Retina (tissue), 1 donor: ENCODE measurements around the gene SLC5A10.

Experiments
- DNase-seq: peaks from one replicate; pipeline ENCODE4 v3.0.0-alpha.2; 2016

Gene SLC5A10

DNA sequence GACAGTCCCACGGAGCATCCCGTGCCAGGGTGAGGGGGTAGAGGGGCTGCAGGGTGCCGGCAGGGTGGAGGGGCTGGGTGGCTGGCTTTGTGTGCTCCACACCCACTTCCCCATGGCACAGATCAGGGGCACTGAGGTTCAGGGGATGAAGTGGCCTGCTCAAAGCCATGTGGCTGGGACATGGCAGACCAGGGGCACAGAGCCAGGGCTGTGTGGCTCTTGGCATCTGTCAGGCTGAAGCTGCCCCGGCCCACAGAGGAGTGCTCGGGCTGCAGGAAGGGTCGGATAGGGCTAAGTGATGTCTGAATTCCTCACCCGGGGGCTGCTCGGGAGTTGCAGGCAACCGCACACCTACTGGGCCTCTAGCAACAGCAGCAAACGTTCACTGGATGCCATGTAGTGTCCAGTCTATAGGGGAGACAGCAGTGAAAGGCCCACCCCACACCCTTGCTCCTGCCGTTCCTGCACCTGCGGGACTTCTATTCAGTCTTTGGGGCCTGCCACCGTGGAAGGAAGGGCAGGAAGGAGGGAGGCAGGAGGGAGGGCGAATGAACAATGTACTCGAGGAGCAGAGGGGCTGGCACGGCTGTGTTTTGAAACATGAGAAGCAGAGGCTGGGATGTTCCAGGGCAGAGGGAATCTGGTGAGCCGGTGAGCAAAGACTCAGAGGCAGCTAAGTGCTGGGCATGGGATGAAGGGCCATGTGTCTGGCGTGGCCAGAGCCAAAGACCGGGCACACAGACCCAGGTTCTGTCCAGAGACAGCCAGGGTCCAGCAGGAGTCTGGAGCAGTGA is 15.1 kb downstream of the SLC5A10 start:
- peak; percentile 62 for DNase-seq

DNA sequence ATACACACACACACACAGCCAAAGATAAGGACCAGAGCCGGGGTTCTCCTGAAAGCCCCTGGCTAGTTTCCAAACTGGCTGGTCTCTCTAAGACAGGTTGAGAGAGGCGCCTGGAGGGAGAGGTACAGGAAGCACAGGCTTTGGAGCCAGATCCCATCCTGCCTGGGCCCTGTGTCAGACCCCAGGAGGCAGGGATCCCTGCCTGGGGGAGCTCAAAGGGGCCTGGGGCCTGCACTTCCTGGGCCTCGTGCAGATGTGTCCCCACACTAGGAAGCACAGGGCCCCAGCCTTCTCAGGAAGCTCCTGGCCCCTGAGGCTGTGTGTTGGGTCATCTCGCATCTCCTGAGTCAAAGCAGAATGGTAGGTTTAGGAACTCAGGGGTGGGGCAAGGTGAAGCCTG is 16.0 kb downstream of the SLC5A10 start:
- no peak for DNase-seq

DNA sequence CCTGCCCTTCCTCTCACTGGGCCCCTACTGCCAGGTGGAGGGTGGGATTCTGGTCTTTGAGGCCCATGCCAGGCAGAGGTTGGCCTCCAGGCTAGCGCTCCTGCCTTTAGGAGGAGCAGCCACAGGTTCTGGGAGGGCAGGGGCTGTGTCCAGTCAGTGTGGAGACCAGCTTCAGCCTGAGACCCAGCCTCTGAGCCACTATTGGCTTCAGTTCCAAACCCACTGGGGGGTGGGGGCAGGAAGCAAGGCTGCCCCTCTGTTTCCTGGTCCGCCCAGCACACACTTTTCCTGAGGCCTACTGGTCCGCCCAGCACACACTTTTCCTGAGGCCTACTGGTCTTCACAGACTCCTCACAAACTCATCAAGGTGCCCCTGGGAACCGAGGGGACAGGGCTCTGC is 16.4 kb downstream of the SLC5A10 start:
- DNase-seq: no peak

DNA sequence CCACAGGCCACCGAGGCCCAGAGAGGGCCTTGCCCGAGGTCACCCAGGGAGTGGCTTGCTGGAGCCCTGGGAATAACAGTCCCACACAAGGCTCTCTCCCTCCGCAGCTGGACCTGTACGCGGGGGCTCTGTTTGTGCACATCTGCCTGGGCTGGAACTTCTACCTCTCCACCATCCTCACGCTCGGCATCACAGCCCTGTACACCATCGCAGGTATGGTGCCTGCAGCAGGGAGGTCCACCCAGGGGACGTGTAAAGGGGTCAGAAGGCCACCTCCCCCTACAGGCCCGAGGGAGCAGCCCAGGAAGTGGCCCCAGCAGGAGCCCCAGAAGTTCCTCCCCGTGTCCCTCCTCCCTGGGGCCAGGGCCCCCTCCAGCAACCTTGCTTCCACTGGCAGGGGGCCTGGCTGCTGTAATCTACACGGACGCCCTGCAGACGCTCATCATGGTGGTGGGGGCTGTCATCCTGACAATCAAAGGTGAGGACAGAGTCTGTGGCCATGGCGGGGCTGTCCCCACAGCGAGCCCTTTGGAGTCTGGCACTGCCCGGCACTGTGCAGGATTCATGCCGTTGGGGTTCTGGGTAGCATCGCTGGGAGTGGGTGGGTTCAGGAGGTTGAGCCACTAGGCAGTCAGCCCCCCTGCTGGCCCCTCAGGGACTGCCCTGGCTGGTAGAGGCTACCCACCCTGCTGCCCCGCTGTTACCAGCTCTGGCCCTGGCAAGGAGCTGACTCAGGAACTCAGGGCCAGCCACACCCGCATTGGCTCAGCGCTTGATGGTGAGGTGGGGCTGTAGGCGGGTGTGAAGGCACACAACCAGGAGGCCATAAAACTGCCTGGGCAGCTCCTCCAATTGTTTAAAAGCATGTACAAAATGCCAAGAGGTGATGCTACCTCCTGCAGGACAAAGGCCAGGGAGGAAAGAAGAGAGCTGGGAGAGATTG is 17.3 kb downstream of the SLC5A10 start:
- no peak for DNase-seq

DNA sequence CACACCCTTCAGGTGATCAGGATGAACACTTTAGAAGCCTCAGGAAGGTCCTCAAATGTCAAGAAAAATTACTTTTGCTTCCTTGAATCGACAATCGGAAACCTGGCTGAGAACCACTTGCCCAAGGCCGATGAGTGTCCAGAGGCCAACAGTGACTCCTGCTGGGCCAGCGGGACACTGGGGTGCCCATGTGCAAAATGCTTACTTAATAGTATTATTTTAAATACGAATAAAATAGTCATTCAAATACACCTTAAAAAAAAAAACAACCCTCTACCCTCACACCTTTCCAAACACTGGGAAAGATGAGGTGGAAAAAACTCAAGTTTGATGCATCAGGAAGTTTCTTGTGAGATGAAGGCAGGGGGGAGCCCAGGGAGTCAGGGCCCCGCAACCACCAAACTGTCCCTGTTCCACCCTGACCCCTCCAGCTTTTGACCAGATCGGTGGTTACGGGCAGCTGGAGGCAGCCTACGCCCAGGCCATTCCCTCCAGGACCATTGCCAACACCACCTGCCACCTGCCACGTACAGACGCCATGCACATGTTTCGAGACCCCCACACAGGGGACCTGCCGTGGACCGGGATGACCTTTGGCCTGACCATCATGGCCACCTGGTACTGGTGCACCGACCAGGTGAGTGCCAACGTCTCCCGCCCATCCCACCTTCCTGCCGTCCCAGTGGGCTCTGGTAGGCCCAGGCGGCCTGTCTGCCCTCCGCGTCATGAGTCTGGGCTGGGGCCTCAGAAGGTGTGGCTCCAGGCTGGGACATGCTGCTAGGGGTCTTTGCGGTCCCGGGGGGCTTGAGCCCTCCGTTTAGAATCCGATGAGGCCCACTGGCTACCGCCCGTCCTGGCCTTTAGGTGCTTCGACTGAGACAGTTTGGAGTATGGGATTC is 18.9 kb downstream of the SLC5A10 start:
- no peak for DNase-seq

DNA sequence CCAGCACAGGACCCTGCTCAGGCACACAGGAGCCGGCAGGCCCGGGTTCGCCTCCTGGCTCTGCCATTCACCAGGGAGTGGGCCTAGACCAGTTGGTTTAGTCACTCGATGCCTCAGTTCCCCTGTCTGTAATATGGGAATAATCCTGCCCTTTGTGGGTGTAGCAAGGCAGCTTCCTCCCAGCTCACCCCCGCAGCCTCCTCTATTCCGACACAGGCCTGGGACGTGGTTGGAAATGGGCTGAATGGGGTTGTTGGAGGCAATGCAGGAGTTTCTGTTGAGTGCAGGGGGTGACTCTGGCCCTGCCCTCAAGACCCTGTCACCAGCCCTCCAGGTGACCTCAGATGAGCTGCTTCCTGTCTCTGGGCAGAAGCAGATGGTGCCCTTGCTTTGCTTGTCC is 19.8 kb downstream of the SLC5A10 start:
- DNase-seq: no peak

DNA sequence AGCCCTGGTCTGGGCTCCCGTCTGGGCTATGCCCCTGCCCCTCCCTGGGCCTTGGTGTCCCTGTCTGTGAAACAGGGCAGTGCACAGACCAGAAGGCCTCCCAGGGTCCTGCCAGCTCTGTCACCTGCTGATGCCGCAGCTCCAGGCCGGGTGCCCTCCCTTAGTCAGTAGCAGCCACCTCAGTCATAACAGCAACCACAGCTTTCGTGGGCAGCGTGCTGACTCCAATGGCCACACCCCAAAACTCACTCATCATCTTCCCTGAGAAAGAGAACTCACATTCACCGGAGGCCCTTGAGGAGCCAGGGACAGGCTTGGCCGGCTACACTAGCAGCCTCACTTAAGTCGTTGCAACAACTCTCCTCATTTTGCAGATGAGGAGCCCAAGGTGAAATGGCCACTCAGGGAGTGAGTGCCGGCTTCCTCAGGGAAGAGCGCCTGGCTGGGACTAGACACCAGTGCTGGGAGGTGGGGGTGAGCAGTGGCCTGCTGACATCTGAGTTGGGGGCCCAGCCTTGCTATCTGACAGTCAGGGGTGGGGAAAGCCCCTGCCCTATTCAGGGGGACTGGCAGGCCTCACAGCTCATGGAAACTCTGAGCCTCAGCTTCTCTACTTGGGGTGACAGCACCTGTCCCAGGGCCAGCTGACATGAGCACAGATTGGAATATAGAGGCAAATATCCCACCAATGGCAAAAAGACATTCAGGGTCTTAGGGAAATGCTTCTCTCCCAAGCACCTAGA is 22.6 kb downstream of the SLC5A10 start:
- DNase-seq: no peak

DNA sequence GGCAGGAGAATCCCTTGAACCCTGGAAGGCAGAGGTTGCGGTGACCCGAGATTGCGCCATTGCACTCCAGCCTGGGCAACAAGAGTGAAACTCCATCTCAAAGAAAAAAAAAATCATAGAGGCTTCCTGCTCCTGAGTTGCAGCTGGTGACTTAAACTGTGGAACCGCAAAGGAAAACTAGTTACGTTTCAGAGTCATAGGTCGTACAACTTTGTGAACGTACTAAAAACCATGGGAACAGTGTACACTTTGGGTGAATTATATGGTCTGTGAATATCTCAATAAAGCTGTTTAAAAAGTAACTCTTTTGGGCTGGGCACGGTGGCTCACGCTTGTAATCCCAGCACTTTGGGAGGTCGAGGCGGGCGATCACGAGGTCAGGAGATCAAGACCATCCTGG is 23.6 kb downstream of the SLC5A10 start:
- DNase-seq: no peak

DNA sequence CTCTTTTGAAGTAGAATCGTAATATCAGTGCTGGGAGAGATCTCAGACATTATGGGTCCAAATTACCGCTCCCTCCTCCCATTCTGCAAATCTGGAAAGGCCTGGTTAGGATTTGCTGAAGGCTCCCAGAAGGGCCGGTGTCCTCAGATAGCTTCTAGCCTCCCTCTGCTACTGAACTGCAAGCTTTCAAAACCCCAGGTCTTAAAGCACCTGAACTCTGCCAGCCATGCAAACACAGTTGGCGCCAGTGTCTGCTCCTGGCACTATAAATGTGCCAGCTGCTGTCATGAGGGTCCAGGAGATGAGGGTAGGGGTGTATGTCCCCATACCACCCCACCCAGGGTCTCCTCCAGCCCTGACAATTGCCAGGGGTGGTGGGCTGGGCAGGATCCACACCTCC is 24.2 kb downstream of the SLC5A10 start:
- no peak for DNase-seq

DNA sequence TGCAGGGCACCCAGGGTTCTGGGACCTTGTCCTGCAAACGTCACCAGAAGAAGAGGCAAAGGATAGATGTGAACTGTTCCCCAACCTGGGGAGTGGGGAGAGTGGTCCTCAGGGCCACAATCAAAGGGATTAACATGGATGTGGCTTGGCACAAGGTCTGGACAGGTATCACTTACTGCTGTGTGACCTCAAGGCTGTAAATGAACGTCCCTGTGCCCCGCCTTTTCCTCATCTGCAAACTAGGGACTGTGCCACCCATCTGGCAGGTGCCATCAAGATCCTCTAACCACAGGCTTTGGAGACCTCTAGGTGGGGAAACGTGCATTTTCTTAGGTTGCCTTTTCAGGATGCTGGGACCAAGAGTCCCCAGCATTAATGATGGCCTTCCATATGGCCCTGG is 25.1 kb downstream of the SLC5A10 start:
- DNase-seq: no peak

DNA sequence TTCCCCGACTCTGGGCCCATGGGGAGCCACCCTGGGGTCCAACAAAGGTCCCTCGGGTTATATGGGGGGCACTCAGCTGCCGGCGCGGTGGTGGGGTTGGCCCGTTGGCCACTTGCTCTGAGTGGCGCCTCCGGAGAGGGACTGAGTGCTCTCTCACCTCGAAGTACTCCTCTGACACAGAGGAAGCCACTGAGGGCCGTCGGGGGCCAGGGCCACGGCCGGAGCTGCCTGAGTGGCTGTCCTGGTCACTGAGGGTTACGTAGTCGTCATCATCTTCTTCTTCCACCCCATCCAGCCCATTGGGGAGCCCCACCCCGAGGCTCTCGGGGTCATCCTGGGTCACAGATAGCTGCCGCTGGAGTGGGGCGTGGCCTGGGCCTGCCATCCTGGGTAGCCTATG is 25.7 kb downstream of the SLC5A10 start:
- DNase-seq: no peak

DNA sequence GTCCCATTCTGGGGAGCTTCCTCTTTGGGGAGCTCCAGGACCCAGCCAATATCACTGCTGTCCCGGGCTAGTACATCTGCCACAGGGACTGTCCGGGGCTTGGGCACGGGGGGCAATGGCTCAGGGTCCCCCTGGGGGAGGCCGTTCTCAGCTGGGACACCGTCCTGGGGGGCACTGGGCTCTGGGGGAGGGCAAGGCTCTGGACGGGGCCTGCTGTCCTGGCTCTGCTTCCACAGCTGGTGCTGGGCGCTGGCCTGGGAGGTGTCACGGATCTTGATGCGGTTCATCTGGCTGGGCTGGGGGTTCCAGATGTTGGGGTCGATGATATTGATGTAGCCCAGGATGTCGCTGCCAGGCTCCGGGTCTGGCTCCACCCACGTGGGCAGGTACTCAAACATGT is 26.1 kb downstream of the SLC5A10 start:
- DNase-seq: no peak

DNA sequence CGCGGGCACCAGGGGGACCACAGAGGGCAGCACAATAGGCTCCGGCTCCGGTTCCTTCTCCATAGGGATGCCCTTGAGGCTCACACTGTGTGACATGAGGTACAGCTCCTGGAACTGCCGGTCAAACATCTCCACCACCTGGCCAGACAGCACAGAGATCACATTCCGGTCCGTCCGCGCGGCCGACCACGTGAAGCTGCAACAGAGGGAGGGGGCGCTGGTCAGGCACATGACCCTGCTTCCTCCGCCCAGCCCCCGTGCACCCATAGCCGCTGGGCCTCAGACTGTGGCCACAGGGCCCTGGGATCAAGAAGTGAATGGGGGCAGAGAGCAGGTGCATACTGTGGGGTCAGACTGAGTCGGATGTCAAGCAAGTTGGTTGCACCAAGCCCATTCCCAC is 26.7 kb downstream of the SLC5A10 start:
- DNase-seq: no peak

DNA sequence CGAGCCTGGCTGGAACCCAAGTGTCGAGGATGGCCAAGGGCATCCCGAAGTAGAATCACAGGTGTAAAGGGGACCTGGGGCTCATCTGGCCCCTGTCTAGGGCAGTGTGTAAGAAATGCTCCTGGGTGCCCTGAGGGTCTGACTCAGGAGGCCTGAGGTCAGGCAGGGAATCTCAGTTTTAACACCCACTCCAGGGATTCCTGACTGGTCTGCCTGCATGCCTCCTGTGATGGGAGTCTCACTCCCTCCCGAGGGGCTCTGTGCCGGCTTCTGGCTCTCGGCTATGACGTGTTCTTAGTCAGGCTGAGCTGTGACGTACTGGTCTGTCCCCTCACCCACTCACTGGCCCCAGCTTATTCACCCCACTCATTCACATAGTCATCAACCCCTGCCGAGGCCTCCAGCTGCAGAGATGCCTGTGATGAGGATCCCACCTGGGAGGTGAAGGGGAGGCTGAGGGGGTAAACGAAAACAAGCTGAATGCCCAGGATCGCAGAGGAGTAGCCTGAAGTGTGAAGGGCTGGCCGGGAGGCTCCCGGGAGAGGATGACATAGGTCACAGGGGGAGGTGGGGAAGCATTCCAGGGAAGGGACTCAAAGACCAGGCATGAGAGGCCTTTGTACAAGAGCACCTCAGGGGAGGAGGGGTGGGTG is 28.8 kb downstream of the SLC5A10 start:
- DNase-seq: no peak

DNA sequence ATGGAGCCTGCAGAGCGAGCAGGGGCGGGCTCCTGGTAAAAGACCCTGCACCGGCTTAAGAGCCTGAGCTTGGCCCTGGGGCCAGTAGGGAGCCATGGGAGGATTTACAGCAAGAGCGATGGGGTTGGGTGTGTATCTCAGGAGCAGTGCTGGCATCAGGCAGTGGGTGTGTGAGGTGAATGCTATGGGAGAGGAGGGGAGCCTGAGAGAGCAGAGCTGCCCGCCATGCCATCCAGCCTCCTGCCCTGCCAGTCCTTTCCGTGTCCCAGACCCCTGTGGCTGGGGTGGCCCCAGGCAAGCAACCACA is 29.3 kb downstream of the SLC5A10 start:
- DNase-seq: no peak

DNA sequence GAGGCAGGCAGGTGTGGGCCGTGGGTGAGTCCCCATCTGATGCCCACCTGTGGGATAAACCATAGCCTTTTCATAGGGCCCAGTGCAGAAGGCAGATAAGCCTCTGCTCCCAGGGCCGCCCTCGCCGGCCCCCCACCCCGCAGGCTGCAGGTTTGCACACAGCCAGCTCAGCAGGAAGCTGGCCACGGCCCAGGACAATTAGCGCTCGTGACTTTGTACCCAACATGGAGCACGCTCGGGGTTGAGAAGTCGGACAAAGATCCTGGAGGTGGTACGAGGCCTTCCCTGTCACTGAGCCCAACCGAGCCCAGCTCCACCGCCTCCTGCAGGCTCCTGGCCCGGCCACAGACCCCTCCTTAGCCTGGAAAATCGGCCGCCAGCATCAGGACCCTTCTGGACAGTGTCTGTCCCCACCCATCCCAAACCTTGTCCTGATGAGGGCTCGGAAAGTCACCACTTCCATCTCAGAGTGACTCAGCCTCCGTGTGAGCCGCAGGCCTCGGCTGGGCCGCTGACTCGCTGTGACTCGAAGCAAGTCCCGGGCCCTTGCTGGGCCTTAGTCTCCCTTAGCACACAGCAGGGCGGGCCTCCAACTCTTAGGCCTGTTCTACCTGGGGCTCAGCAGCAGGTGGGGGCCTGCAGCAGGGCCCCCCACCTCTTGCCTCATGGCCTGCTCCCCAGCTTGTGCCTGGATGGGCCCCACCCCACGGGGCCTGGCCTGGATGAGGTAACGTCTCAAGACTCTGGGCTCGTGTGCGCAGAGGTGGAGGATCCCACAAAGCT is 29.9 kb downstream of the SLC5A10 start:
- no peak for DNase-seq

DNA sequence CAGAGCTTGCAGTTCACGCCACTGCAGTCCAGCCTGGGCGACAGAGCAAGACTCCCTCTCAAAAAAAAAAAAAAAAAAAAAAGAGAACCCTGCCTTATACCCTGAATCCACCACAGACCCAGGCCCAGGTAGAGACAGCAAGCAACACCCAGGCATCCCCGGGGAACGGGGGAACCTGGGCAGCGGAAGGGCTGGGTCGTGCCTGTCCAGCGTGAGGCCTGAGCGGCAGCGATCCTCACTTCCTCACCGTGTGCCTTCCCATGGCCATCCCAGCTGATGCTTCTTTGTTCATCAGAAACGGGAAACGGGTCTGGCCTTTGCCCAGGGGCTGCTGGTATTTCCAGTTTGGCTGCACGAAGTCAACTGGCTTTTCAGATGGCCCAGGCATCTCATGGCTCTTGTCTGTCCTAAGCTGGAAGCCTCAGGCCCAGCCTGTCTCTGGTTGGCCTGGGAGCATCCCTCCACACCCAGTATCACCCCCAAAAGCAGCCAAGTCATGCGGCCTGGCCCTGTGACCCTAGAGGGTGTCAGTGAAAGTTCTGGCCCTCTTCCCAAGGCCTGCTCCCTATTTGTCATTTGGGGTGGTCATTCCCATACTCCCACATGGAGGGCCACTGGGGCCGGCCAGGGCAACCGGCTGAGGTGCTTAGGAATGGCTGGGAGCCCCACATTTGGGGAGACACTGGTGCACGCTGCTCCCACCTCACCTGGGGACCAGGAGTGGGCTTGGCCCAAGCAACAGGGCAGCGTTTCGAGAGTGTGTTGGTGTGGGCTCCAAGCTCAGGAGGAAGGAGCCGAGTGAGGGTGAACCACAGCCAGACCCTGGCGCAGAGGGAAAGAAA is 32.5 kb downstream of the SLC5A10 start:
- DNase-seq: no peak

DNA sequence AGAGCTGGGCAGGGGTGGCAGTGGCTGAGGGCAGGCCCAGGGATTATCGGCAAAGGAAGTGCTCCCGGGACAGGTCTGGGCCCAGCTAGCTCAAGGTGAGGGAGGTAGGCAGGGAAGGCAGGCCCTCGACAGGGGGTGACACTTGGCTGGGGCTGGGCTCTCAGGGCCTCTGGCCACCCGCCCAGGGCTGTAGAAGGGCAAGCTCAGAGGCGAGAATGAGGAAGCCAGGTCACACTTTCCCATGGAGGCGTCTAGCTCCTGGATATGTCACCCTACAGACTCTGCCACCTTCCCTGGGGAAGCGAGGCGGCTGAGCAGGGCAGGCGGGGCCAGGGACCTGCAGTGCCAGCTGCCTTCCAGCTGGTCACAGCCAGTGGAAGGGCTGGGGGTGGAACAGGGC is 33.5 kb downstream of the SLC5A10 start:
- DNase-seq: no peak

DNA sequence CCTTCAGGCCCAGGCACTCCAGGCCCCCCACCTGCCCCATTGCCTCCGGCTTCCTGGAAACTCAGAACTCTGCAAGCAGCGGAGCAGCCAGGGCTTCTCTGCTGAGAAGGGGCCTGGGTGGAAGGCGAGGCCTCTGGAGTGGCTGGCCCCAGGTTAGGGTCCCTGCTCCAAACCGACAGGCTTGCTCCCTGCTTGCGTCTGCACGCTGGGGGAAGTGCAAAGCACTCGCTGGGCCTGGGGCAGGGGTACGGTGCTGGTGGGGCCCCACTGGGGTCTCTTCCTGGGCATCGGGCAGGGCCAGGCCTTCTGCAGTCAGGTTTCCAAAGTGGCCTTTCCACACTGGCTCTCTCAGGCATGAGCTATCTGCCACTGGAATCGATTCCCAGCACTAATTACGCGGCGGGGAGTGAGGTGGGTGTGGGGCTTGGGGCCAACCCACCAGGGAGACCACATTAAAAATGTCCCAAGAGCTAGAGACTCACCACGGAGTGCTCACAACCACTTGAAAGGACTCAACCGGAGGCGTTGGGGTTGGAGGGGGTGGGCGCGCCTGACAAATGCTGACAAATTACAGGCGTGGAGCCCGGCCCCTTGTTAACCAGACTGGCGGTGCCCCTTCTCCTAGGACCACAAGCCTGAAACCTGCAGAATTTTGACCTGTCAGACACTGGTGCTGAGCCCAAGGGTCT is 34.7 kb downstream of the SLC5A10 start:
- DNase-seq: no peak

DNA sequence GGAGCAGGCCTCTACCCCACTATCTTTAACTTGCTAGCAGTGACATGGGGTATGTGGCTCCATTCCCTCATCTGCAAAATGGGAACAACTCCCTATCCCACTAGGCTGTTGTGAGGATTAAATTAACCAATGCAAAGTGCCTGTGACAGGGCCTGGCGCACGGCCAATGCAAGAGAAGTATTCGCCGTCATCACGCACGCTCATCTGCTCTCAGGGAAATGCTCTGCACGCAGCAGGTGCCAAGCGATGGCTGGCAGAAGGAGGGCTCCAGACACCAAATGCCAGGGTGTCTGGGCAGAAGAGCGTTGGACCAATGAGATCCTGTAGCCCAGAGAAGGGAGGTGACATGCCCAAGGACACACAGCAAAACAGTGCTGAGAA is 35.3 kb downstream of the SLC5A10 start:
- DNase-seq: no peak
